SK-N-SH (cell line): ENCODE data around the gene ZNF836. TPM values are rescaled to one million over a fixed set of nuclear protein-coding genes. Genes with fewer than 3 reads are reported as not detected.

Source experiments
- CTCF ChIA-PET: fragments of 300-600, 350-600 bp; formaldehyde crosslinking; extraction: SDS; loops from one replicate; lab custom pipeline; 2021; lab: Yijun Ruan, JAX
- POLR2A ChIA-PET: fragments of 350-600 bp; sonication (Branson Sonifier 250); formaldehyde crosslinking; extraction: SDS; loops from one replicate; lab custom pipeline; 2020; ENCODE audit warnings: antibody characterized with exemption, inconsistent platforms; lab: Yijun Ruan, JAX
- DNase-seq: peaks from one replicate; pipeline ENCODE4 v3.0.0; 2012
- H2AFZ ChIP-seq: fragments of 200-600 bp; sonication (generic); 2 replicates; pipeline ENCODE4 v1.8.1; 2016; ENCODE audit warnings: antibody characterized with exemption, mild to moderate bottlenecking, low read depth
- H3F3A ChIP-seq: fragments of 200-600 bp; sonication (generic); replicated peaks from 2 replicates; pipeline ENCODE3; 2016; ENCODE audit warnings: antibody characterized with exemption, mild to moderate bottlenecking; ENCODE audit not compliant: insufficient read depth
- H3K27ac ChIP-seq, 2 experiments: fragments of 200-500 bp in 1 of 2; fragments of 200-600 bp in 1 of 2; sonication (Bioruptor generic) in 1 of 2; sonication (generic), shearing (Covaris generic) in 1 of 2; 2 replicates each; pipeline versions ENCODE4 v1.5.1 to v1.6.1; 2014 to 2016; ENCODE audit warnings: low read depth in 2 of 2, inconsistent platforms in 1 of 2, low read length in 1 of 2, mild to moderate bottlenecking in 1 of 2, mixed read lengths in 1 of 2
- H3K27me3 ChIP-seq: fragments of 200-600 bp; sonication (generic), shearing (Covaris generic); 2 replicates; pipeline ENCODE4 v1.6.1; 2016; ENCODE audit warnings: mixed run types; ENCODE audit not compliant: insufficient read depth
- H3K36me3 ChIP-seq, 2 experiments: fragments of 200-500 bp in 1 of 2; fragments of 200-600 bp in 1 of 2; sonication (Bioruptor generic) in 1 of 2; sonication (generic) in 1 of 2; replicated peaks in 1 of 2; 2 replicates each; pipeline versions ENCODE3 to v1.5.1; 2014 to 2016; ENCODE audit warnings: low read length in 1 of 2, mild to moderate bottlenecking in 1 of 2; ENCODE audit not compliant: insufficient read depth in 2 of 2, control insufficient read depth in 1 of 2
- H3K4me1 ChIP-seq, 2 experiments: fragments of 200-500 bp in 1 of 2; fragments of 200-600 bp in 1 of 2; sonication (Bioruptor generic) in 1 of 2; sonication (generic), shearing (Covaris generic) in 1 of 2; 2 replicates each; pipeline versions ENCODE4 v1.5.1 to v1.6.1; 2014 to 2016; ENCODE audit warnings: low read depth in 1 of 2, low read length in 1 of 2, mixed run types in 1 of 2; ENCODE audit not compliant: insufficient read depth in 2 of 2, control insufficient read depth in 1 of 2
- H3K4me2 ChIP-seq: fragments of 200-600 bp; sonication (generic), shearing (Covaris generic); 2 replicates; pipeline ENCODE4 v1.6.1; 2017; ENCODE audit warnings: mixed run types
- H3K4me3 ChIP-seq, 2 experiments: fragments of 200-500 bp in 1 of 2; fragments of 200-600 bp in 1 of 2; sonication (Bioruptor generic) in 1 of 2; sonication (generic), shearing (Covaris generic) in 1 of 2; 2 replicates each; pipeline versions ENCODE4 v1.5.1 to v1.8.1; 2014 to 2016; ENCODE audit warnings: low read depth in 2 of 2, inconsistent platforms in 1 of 2, low read length in 1 of 2, mild to moderate bottlenecking in 1 of 2, mixed read lengths in 1 of 2, moderate library complexity in 1 of 2
- H3K79me2 ChIP-seq: fragments of 200-600 bp; sonication (generic); 2 replicates; pipeline ENCODE4 v1.8.1; 2017; ENCODE audit warnings: mild to moderate bottlenecking; ENCODE audit not compliant: insufficient read depth
- H3K9ac ChIP-seq: fragments of 200-600 bp; sonication (generic); 2 replicates; pipeline ENCODE4 v1.6.1; 2017; ENCODE audit warnings: mixed run types
- H3K9me2 ChIP-seq: fragments of 200-600 bp; sonication (generic); 2 replicates; pipeline ENCODE4 v1.6.1; 2017; ENCODE audit warnings: mixed run types
- H3K9me3 ChIP-seq: fragments of 200-600 bp; sonication (generic); 2 replicates; pipeline ENCODE4 v1.6.1; 2017; ENCODE audit warnings: mixed run types, mild to moderate bottlenecking, moderate library complexity
- H4K20me1 ChIP-seq: fragments of 200-600 bp; sonication (generic); 2 replicates; pipeline ENCODE4 v1.6.1; 2017; ENCODE audit warnings: mild to moderate bottlenecking, mixed run types; ENCODE audit not compliant: insufficient read depth
- CTCF ChIP-seq: fragments of 200-600 bp; sonication (generic); IDR thresholded peaks from 2 replicates; pipeline ENCODE4 v1.6.1; 2017; ENCODE audit warnings: antibody characterized with exemption, mild to moderate bottlenecking, moderate library complexity
- ELF1 ChIP-seq: IDR thresholded peaks from 2 replicates; pipeline ENCODE4 v1.4.0; 2012
- GATA2 ChIP-seq: sonication (generic); formaldehyde crosslinking; IDR thresholded peaks from 2 replicates; pipeline ENCODE4 v1.5.0; 2020; ENCODE audit warnings: mild to moderate bottlenecking, missing genetic modification reagents
- IRF3 ChIP-seq: fragments of 150-350 bp; IDR thresholded peaks from 2 replicates; pipeline ENCODE4 v1.6.1; 2016; ENCODE audit warnings: mild to moderate bottlenecking, low read depth, low read length
- MXI1 ChIP-seq: IDR thresholded peaks from 2 replicates; pipeline ENCODE4 v1.6.1; 2012; ENCODE audit warnings: mild to moderate bottlenecking, low read depth, low read length, improper control_type of control experiment
- POLR2AphosphoS5 ChIP-seq: IDR thresholded peaks from 2 replicates; pipeline ENCODE4 v1.6.1; 2012; ENCODE audit warnings: low read depth, low read length
- REST ChIP-seq: IDR thresholded peaks from 2 replicates; pipeline ENCODE4 v1.6.1; 2012; ENCODE audit warnings: mild to moderate bottlenecking, low read depth, low read length, moderate library complexity
- TAF1 ChIP-seq: IDR thresholded peaks from 2 replicates; pipeline ENCODE4 v1.6.1; 2012; ENCODE audit warnings: low read depth, mild to moderate bottlenecking, low read length, moderate library complexity, borderline replicate concordance
- TCF12 ChIP-seq: IDR thresholded peaks from 2 replicates; pipeline ENCODE4 v1.4.0; 2012
- USF1 ChIP-seq: IDR thresholded peaks from 2 replicates; pipeline ENCODE4 v1.4.0; 2012; ENCODE audit warnings: low read depth, borderline replicate concordance
- WGBS: methylation state at CpG from one replicate; pipeline ENCODE4 v1.1.6; 2017; ENCODE audit warnings: low lambda C conversion rate; 5-methylcytosine and 5-hydroxymethylcytosine counted together
- polyA plus RNA-seq, 3 experiments: library from polyadenylated mRNA; depleted of rRNA; stranded (reverse); fragments of >200 nt; gene quantifications; 2 replicates each; pipeline ENCODE4 v1.2.3, GENCODE V29; 2012

ZNF836 gene
- polyA plus RNA-seq, 1 of the 3 experiments (the other 2 are of a cell fraction), result 2.3 TPM

- no peak for DNase-seq
- Histone ChIP-seq H3K4me3 (no peak overlapping the region), H3K9ac (no peak overlapping the region), H2AFZ (no peak overlapping the region), H3K4me1 (no peaks in the 10 kb centered on the region), H4K20me1 (no peaks in the 10 kb centered on the region), H3K79me2 (no peaks in the 10 kb centered on the region; the same call in 1 of the 2 replicates), H3K9me2 (no peaks in the 10 kb centered on the region), H3F3A (no peaks in the 10 kb centered on the region), H3K27me3 (no peaks in the 10 kb centered on the region), H3K4me2 (no peak overlapping the region), H3K27ac (no peak overlapping the region), H3K36me3 (peaks cover 66 to 97% of the 10 kb centered on the region in 2 experiments), H3K9me3 (peaks cover 53% of the 10 kb centered on the region)
- CTCF ChIA-PET, result no interaction called here
- TF ChIP-seq CTCF, result no peak
- TF ChIP-seq GATA2 (CRISPR knock-in tag), result no peak
- POLR2A ChIA-PET, result no interaction called here
- WGBS, result 88% methylated on average over 3 of the region's 3 CpGs
Observed at GRCh38 chr19:52120286-52120685, 51.1 kb downstream of the ZNF836 start.

- Histone ChIP-seq H3K36me3 (peaks cover 38 to 67% of the 10 kb centered on the region in 2 experiments), H3K9me2 (no peaks in the 10 kb centered on the region), H3K4me1 (no peaks in the 10 kb centered on the region), H3K4me3 (peak overlapping the region in 1 of 2 experiments; percentile 20; a peak in 1 of 4 replicates), H3K27me3 (no peaks in the 10 kb centered on the region), H4K20me1 (no peaks in the 10 kb centered on the region), H3F3A (no peaks in the 10 kb centered on the region), H3K9ac (no peak overlapping the region), H3K9me3 (peaks cover 52% of the 10 kb centered on the region), H3K4me2 (no peak overlapping the region), H3K79me2 (no peaks in the 10 kb centered on the region), H2AFZ (no peak overlapping the region), H3K27ac (no peak overlapping the region)
- 85% methylated on average over 12 of the region's 12 CpGs for WGBS
- ChIA-PET POLR2A (no interaction called here), CTCF (interaction anchor here (0.7 to 1.1 kb wide), 2 partner anchors 8 to 1207 kb away, joined by 3 to 4 read pairs; no protein-coding TSS in a partner anchor)
- TF ChIP-seq POLR2AphosphoS5 (no peak), USF1 (0 out of 2 replicates have a peak, but pooled peaks have one; percentile 8), TCF12 (no peak), MXI1 (no peak)
- no peak for DNase-seq
Observed at GRCh38 chr19:52115526-52116053, 55.8 kb downstream of the ZNF836 start.

GRCh38 chr19:52114691-52115090, 56.7 kb downstream of the ZNF836 start:
- TF ChIP-seq IRF3, result no peak
- TF ChIP-seq TAF1, result no peak
- TF ChIP-seq ELF1, result no peak
- TF ChIP-seq REST, result no peak
- WGBS, result 80% methylated on average over 5 of the region's 5 CpGs
- H3K4me2 ChIP-seq, result no peak overlapping the region
- H3K27me3 ChIP-seq, result no peaks in the 10 kb centered on the region
- DNase-seq, result no peak
- H3K27ac ChIP-seq, result no peak overlapping the region
- H3K36me3 ChIP-seq, result peaks cover 29 to 58% of the 10 kb centered on the region in 2 experiments
- H3K4me1 ChIP-seq, result no peaks in the 10 kb centered on the region
- no peak overlapping the region; a peak in 1 of 4 replicates for H3K4me3 ChIP-seq
- peaks cover 43% of the 10 kb centered on the region for H3K9me3 ChIP-seq
- H4K20me1 ChIP-seq, result no peaks in the 10 kb centered on the region
- H2AFZ ChIP-seq, result no peak overlapping the region
- CTCF ChIA-PET, result interaction anchor here (0.7 to 1.1 kb wide), 2 partner anchors 9 to 1208 kb away, joined by 3 to 4 read pairs; no protein-coding TSS in a partner anchor
- H3K9ac ChIP-seq, result no peak overlapping the region
- no peaks in the 10 kb centered on the region for H3F3A ChIP-seq
- no peaks in the 10 kb centered on the region for H3K9me2 ChIP-seq
- POLR2A ChIA-PET, result no interaction called here
- H3K79me2 ChIP-seq, result no peaks in the 10 kb centered on the region
